Panc1 (cell line): ENCODE data around the gene PRKAG3.

ENCODE experiments used
- CTCF ChIP-seq: fragments of 450-650 bp; IDR thresholded peaks from 2 replicates; pipeline ENCODE4 v1.5.1; 2017; ENCODE audit warnings: mild to moderate bottlenecking
- TCF7L2 ChIP-seq: IDR thresholded peaks from 2 replicates; pipeline ENCODE4 v1.6.1; 2011; ENCODE audit warnings: mild to moderate bottlenecking, low read depth, low read length, inconsistent platforms

GRCh38 chr2:218832520-218832919 is 917 bp upstream of the PRKAG3 start:
- TF ChIP-seq CTCF (no peak), TCF7L2 (no peak)
